Right ventricle myocardium inferior (tissue), 1 donor: ENCODE data around the gene ARMH3. TPM values are rescaled to one million over a fixed set of nuclear protein-coding genes. Genes with fewer than 3 reads are reported as not detected.
"Not testable (repeated sequence)": the region's sequence is repeated elsewhere in the genome, so short reads cannot be mapped to it uniquely, and the experiment has no call there.

Experiments
- ATAC-seq: fragments of 200-7000 bp; cut with Tn5 transposase; one replicate; pipeline ENCODE4 v1.9.1; 2020; ENCODE audit warnings: mild to moderate bottlenecking, moderate library complexity
- DNase-seq: peaks from one replicate; pipeline ENCODE4 v3.0.0; 2021; ENCODE audit errors: missing footprints
- intact Hi-C: fragments of 100-400 bp; cut with DNase I; formaldehyde crosslinking; loops from one replicate; pipeline ENCODE4 v1.11.0; 2022
- total RNA-seq: library from RNA; stranded (reverse); fragmentation: NEBNext Ultra II Directional; extraction: Animal tissue kit (Norgen Biotek cat#: 25700); gene quantifications from one replicate; pipeline ENCODE4 v1.2.1, GENCODE V29; 2021
- donor health status: DM: no; HTN: yes; CAD: no; lungs with severe emphysema.

ARMH3 gene
- total RNA-seq, 1 donor from 2014 or later, result 51.9 TPM

DNA sequence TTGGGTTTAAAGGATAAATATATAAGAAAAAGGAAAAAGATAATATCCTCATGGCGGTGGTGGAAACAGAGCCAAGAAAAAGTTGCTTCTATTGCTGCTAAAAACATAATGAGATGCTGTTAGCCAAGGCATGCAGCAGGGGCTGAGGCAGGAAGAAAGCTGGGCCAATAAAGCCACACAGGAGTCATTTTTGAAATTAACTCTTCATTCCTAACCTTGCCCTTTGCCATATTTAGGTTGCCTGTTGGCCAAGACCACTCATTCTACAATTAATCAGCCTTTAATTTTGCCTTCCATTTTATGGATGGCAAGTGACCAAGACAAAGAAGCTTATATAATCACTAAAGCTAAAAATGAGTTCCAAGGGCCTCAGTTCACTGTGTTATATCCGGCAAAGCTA, 58.2 kb downstream of the ARMH3 start:
- intact Hi-C loops, result no loop called here
- no peak for ATAC-seq
- DNase-seq, result no peak

DNA sequence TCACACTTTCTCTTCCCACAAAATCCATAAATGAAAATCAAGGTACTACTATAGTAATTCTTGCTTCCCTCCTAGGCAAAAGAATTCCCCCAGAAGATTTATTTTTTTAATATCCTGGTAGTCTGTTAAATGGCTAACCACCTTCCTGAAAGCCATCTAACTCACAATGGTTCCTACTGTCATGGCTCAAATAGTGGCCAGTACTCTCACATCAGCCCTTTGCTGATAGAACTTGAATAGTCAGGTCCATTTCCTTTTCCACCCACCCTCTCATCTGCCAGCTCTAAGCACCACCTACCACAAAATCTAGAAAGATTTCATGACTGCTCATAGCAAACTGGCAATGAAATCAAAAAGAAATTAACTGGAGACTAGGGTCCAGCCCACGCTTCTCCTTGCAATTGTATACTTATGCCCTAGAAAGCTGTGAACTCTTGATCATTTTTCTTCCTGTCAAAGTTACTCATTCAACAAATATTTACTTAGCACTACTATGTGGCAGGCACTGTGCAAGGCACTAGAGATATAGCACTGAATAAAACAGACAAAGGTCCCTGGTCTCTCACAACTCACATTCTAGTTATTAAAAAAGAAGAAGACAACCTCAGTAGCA, 60.4 kb downstream of the ARMH3 start:
- intact Hi-C loops, result no loop called here
- ATAC-seq (no peak), DNase-seq (no peak)

GRCh38 chr10:101993651-101994200, 62.2 kb downstream of the ARMH3 start:
- DNase-seq (no peak), ATAC-seq (no peak)
- intact Hi-C loops, result no loop called here

DNA sequence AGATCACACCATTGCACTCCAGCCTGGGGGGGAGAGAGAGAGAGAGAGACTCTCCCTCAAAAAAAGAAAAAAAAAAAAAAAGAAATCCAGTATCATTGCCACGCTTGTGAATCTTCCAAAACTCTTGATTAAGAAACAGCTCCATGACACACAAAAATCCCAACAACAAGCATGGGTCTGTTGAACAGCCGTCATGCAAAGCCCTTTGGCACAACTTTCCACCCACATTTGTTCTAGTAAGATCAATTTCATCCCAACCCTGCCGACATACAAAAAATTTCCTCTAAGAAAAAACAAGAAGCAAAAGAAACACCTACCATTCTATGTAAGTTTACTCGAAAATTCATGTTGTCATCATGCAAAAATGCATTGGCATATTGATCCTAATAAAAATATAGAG, 62.8 kb downstream of the ARMH3 start:
- intact Hi-C loops, result no loop called here
- no peak for ATAC-seq
- no peak for DNase-seq

DNA sequence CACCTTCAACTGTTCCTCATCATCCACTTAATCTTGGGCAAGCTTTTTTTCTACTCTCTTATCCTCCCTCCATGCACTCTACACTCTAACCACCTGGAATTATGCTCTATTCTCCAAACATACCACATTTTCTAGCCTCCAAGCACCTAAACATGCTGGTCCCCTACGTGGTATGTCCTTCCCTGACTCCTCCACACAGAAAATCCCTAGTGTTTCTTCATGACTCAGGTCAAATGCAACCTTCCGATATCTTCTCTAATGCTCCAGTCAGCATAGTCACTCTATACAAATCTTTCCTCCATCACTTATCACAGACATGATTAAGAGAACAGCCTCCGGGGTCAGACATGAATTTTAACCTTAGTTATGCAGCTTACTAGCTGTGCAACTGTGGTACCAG, 68.8 kb downstream of the ARMH3 start:
- intact Hi-C loops, result no loop called here
- DNase-seq (no peak), ATAC-seq (no peak)

GRCh38 chr10:101986624-101986971, 69.4 kb downstream of the ARMH3 start:
- DNase-seq (peak; percentile 73), ATAC-seq (no peak)

GRCh38 chr10:101980677-101981076, 75.3 kb downstream of the ARMH3 start:
- ATAC-seq, intact Hi-C loops, DNase-seq: not testable (repeated sequence)

More at GRCh38 chr10:101986624-101986971, 69.4 kb downstream of the ARMH3 start:
- intact Hi-C loops, result no loop called here

DNA sequence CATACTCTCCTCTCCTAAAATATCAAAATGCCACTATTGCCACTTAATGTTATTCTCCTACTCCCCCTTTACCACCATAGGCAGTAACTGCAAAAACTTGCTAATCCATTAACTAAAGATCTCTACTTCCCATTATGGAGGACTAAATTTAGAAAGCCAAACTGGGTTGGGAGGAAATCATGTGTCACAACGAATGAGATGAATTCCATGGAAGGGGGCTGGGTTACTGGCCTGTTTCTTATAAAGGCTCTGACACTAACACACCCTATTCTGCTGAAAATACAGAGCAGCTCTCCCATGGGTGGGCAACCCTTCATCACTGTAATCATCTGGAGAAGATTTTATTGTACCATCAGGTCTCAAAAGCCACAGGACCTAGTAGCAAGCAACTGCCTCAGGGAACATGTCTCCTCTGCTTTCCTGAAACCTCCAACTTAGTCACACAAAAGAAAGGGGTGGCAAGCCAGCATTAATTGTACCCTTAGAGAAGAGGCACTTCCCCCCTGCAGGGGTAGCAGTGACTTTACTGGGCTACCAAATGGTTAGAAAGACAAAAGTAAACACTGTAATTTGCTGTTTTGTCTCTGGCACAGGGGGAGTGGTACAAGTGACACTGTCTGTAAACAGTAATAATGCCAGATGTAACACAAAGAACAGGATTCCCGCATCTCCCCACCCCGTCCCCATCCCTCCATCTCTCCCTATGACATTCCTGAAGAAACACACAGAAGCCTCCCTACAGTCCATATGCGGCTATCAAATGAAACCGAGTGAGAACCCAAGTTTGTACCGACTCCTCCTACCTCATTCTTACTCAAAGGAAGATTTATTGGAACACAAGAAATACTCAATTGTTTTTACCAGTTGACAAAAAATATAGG, 81.6 kb downstream of the ARMH3 start:
- ATAC-seq, result peak; percentile 51
- intact Hi-C loops, result no loop called here
- no peak for DNase-seq

- intact Hi-C loops, result no loop called here
- ATAC-seq, result no peak
These were observed 83.2 kb downstream of the ARMH3 start for GRCh38 chr10:101972761-101973160.

GRCh38 chr10:101969412-101969922, 86.5 kb downstream of the ARMH3 start:
- DNase-seq, result no peak
- intact Hi-C loops, result loop anchor here (5.0 kb wide), 1 partner anchor 127 kb away; the partner anchor contains the start of gene KCNIP2

More at GRCh38 chr10:101972761-101973160, 83.2 kb downstream of the ARMH3 start:
- no peak for DNase-seq

DNA sequence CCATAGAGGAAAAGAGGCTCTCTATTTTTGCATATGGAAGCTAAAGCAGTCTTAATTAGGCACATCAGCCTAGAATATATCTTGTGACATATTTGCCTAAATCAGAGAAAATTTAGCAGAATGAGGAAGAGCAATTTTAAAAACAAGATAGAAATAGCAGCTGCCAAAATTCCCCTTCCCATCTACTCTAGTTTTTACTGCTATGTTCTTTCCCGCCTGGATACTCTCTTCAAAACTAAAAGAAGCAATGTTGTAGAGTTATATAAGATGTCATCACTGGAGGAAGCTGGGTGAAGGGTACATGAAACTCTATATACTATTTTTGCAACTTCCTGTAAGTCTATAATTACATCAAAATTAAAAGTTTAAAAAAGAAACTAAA, 87.0 kb downstream of the ARMH3 start:
- intact Hi-C loops, result loop anchor here (5.0 kb wide), 1 partner anchor 127 kb away; the partner anchor contains the start of gene KCNIP2
- DNase-seq, result no peak
- no peak for ATAC-seq

More at GRCh38 chr10:101969412-101969922, 86.5 kb downstream of the ARMH3 start:
- no peak for ATAC-seq

- intact Hi-C loops, result loop anchor here (5.0 kb wide), 1 partner anchor 126 kb away; the partner anchor contains the start of gene KCNIP2
- ATAC-seq (no peak), DNase-seq (no peak)
These were observed 87.6 kb downstream of the ARMH3 start for GRCh38 chr10:101968286-101968939.

DNA sequence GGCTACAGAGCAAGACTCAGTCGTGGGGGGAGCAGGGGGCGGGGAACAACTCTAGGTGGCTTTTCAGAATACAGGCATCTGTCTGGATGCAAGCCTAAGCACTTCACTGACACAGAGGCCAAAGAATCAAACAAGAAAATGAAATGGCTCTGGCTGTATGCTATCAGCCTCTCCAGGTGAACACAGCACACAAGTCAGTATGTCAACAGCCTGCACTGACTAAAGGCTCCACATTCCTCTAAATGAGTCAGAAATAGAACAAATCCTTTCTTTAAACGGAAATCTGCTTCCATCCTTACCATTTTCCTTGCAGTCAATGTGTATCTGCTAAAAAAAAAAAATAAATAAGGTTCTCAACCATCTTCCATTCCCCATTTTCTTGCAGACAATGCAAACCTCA, 88.3 kb downstream of the ARMH3 start:
- ATAC-seq (no peak), DNase-seq (no peak)
- intact Hi-C loops, result loop anchor here (2.0 to 5.0 kb wide), 2 partner anchors 73 to 125 kb away; partner anchors contain the start of gene KCNIP2

DNA sequence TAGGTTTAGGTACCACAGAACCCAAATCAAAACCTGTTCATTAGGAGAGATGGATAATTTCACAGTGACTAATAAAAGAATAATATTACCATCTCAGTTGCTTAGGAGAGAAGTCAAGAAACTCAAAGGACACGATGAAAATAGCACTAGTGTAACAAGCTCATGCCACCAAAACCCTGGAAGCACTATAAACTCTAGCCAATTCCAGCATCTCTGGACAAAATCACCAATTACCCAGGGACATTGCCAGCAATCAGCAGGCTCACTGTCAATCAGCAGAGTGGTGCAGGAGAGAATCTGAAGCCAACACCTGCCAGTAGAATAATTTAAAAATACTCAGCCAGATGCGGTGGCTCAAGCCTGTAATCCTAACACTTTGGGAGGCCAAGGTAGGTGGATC, 88.9 kb downstream of the ARMH3 start:
- DNase-seq, result no peak
- intact Hi-C loops, result loop anchor here (2.0 to 5.0 kb wide), 2 partner anchors 72 to 125 kb away; partner anchors contain the start of gene KCNIP2

DNA sequence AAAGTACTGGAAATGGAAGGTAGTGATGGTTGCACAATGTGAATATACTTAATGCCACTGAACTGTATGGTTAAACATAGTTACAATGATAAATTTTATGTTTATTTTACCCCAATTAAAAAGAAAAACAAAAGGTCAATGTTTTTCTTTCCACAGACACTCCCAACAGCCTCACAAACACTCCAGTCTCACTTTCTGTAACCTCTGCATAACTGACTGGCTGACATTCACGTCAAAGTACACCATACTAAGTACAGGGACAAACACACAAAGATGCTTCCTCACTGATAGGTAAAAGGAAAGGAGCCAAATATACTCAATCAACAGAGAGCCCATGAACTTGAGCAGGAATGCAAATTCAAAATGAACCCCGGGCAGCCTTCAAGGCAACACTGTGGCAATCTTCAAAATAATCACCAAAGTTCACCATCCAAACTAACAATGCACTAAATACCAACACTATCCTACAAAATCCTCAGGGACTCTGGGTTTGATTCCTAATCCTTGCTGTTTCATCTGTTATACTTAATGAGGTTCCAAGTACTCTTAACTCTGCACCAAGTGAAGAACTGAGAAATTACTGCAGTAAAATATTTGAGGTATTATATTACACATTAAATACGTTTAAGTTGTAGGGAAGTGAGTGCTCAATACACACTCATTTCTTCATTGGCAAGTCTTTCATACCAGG, 90.8 kb downstream of the ARMH3 start:
- ATAC-seq, result peak; percentile 26
- no peak for DNase-seq
- intact Hi-C loops, result loop anchor here (5.0 kb wide), 1 partner anchor 123 kb away; the partner anchor contains the start of gene KCNIP2

More for the DNA sequence above, 88.9 kb downstream of the ARMH3 start:
- ATAC-seq, result peak; percentile 79

- intact Hi-C loops, result loop anchor here (1.0 kb wide), 1 partner anchor 23 kb away; no protein-coding TSS in a partner anchor
- ATAC-seq (peak; percentile 83), DNase-seq (no peak)
These were observed 94.1 kb downstream of the ARMH3 start for GRCh38 chr10:101961591-101962498.

- intact Hi-C loops, result loop anchor here (1.0 kb wide), 1 partner anchor 22 kb away; no protein-coding TSS in a partner anchor
- ATAC-seq (no peak), DNase-seq (no peak)
These were observed 95.0 kb downstream of the ARMH3 start for GRCh38 chr10:101960879-101961395.
